ENCODE measurements around the gene NDUFA8. TPM values are rescaled to one million over a fixed set of nuclear protein-coding genes. Genes with fewer than 3 reads are reported as not detected.

NDUFA8 gene
- total RNA-seq, 1 donor from 2014 or later, result 32.4 TPM

DNA sequence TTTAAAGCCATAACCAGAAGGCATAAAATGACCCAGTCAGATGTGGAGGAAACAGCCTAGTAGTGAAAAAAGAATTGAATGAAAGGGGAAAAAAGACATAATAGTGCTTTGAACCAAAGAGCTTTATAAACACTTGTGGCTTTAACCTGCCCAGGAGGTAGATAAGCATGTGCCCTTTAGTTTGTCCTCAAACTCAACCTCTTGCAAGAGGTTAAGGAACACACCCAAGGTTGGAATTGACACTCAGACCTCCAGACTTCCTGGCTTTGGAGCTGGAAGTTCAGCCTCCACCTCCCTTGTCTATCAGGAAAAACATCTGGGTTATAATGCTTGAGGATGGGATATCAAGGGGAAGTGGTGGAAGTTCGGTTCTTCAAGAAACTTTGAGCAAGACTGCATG is 16.3 kb downstream of the NDUFA8 start:
- H3K4me3 ChIP-seq, result no peak overlapping the region

DNA sequence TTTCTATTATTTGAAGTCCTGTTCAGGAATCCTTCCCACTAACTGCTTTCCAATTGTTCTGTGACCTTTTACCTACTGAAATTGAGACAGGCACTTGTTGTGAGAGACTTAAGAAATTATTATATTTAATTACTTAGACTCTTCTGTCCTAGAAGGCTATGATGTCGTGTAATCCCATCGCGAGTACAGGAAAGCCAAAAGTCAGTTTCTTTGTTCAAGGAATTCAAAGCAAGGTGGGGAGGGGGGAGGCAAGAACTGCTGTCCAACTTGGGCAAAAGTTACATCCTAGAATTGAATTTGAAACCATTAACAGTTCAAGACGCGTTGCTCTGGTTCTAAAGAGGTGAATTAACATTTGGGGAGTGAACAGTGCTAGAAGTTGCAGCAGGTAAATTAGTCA is 17.9 kb downstream of the NDUFA8 start:
- Histone ChIP-seq H3K9me3 (no peaks in the 10 kb centered on the region), H3K4me3 (no peak overlapping the region), H3K27me3 (no peaks in the 10 kb centered on the region), H3K4me1 (no peaks in the 10 kb centered on the region), H3K27ac (no peak overlapping the region), H3K36me3 (peaks cover 0 to 36% of the 10 kb centered on the region in 2 donors)
- no peak for DNase-seq (ENCODE audit: extremely low spot score in 2 of 2)
- intact Hi-C loops (cut with DNase I), result no loop called here
- TF ChIP-seq, protein P1, sequence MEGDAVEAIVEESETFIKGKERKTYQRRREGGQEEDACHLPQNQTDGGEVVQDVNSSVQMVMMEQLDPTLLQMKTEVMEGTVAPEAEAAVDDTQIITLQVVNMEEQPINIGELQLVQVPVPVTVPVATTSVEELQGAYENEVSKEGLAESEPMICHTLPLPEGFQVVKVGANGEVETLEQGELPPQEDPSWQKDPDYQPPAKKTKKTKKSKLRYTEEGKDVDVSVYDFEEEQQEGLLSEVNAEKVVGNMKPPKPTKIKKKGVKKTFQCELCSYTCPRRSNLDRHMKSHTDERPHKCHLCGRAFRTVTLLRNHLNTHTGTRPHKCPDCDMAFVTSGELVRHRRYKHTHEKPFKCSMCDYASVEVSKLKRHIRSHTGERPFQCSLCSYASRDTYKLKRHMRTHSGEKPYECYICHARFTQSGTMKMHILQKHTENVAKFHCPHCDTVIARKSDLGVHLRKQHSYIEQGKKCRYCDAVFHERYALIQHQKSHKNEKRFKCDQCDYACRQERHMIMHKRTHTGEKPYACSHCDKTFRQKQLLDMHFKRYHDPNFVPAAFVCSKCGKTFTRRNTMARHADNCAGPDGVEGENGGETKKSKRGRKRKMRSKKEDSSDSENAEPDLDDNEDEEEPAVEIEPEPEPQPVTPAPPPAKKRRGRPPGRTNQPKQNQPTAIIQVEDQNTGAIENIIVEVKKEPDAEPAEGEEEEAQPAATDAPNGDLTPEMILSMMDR (IDR thresholded peaks at IDR 0.05), result no peak
- no peak for TF ChIP-seq POLR2AphosphoS5 (IDR thresholded peaks at IDR 0.05; ENCODE audit: insufficient read depth in 1 of 2, low read depth in 1 of 2)
- TF ChIP-seq POLR2A (IDR thresholded peaks at IDR 0.05), result no peak

More for the DNA sequence above, 16.3 kb downstream of the NDUFA8 start:
- H3K9me3 ChIP-seq, result no peaks in the 10 kb centered on the region
- TF ChIP-seq, protein P1 (IDR thresholded peaks at IDR 0.05), result no peak
- TF ChIP-seq POLR2A (IDR thresholded peaks at IDR 0.05), result no peak
- no peak for TF ChIP-seq POLR2AphosphoS5 (IDR thresholded peaks at IDR 0.05; ENCODE audit: insufficient read depth in 1 of 2, low read depth in 1 of 2)
- H3K36me3 ChIP-seq, result peaks cover 0 to 44% of the 10 kb centered on the region in 2 donors
- DNase-seq (ENCODE audit: extremely low spot score in 2 of 2), result no peak
- no peaks in the 10 kb centered on the region for H3K4me1 ChIP-seq
- no peaks in the 10 kb centered on the region for H3K27me3 ChIP-seq
- no peak overlapping the region for H3K27ac ChIP-seq
- intact Hi-C loops (cut with DNase I), result no loop called here

DNA sequence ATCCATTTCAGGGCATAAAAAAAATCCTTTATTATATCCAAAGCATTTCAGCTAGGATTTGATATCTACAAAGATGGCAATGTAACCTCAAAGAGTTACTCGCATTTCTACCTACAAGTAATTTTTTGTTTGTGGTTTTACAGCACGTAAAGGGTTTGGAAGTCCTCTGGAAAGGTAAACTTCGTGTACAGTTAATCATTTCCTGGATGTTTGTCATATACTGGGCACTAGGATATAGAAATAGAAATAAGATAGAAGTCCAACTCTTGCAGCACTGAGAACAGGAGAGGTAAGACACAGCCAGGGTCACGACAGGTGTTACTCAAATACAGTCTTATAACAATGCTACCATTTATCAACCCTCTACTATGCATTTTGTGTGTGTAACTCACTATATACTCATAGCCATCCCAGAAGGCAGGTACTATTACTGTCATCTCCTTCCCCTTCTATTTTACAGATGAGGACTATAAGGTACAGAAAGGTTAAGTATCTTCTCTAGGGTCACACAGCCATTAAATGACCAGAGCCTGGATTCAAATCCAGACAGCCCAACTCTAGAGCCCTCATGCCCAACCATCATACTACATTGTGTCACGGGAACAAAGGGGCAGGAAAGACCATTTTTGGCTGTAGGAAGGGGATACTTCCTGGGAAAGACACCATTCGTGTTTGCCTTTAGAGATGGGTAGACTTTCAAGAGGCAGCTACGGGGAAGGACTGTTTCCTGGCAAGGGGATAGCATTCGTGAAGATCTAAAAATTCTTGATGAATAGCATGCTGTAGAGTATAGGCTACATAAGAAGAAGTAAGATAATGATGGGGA is 19.0 kb downstream of the NDUFA8 start:
- DNase-seq (ENCODE audit: extremely low spot score in 2 of 2), result no peak
- Histone ChIP-seq H3K27ac (no peak overlapping the region), H3K27me3 (no peaks in the 10 kb centered on the region), H3K9me3 (no peaks in the 10 kb centered on the region), H3K36me3 (peaks cover 0 to 29% of the 10 kb centered on the region in 2 donors), H3K4me3 (no peak overlapping the region), H3K4me1 (no peaks in the 10 kb centered on the region)
- TF ChIP-seq POLR2AphosphoS5 (IDR thresholded peaks at IDR 0.05; ENCODE audit: insufficient read depth in 1 of 2, low read depth in 1 of 2) (no peak), POLR2A (IDR thresholded peaks at IDR 0.05) (no peak)
- TF ChIP-seq, protein P1 (IDR thresholded peaks at IDR 0.05), result no peak
- intact Hi-C loops (cut with DNase I), result no loop called here

DNA sequence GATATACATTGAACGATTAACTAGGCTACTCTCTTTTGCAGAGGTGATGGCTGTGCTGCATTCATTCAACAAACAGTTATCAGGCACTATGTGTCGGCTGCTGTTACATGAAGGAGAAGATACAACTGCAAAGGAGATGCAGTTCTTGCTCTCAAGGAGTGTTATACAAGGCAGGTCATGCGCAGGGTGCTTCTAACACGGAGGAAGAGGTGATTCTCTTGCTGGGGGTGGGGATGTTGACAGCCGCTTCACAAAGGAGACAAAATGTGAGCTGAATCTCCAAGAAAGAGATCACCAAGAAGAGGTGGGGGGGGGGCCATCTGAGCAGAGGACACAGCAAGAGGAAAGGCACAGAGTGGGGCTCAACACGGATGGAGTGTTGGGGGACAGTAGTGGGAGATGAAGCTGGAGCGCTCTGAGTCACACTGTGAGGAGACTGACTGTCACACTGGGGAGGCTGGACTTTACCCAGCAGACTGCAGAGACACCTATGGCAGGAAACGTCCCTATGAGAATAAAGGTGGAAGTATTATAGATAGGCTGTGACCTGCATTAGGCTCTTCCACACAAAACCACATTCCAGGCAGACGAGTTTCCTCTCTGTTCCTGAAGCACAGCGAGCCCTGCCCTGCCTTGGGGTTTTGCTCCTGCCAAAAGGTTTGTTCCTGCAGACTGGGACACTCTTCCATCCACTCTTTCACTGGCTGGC is 20.9 kb downstream of the NDUFA8 start:
- TF ChIP-seq, protein P1 (IDR thresholded peaks at IDR 0.05), result no peak
- TF ChIP-seq POLR2AphosphoS5 (IDR thresholded peaks at IDR 0.05; ENCODE audit: insufficient read depth in 1 of 2, low read depth in 1 of 2) (no peak), POLR2A (IDR thresholded peaks at IDR 0.05) (no peak)

DNA sequence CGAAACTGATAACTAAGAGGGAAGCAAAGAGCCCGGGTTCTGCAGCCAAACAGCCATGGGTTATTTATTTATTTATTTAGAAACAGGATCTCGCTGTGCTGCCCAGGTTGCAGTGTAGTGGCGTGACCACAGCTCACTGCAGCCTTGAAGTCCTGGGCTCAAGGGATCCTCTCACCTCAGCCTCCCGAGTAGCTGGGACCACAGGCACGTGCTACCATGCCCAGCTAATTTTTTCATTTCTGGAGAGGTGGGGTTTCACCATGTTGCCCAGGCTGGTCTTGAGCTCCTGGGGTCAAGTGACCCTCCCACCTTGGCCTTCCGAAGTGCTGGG is 24.1 kb downstream of the NDUFA8 start:
- Histone ChIP-seq H3K4me3 (no peak overlapping the region), H3K36me3 (no peaks in the 10 kb centered on the region), H3K9me3 (no peaks in the 10 kb centered on the region), H3K4me1 (no peaks in the 10 kb centered on the region), H3K27me3 (no peaks in the 10 kb centered on the region), H3K27ac (no peak overlapping the region)
- intact Hi-C loops (cut with DNase I), result no loop called here
- TF ChIP-seq POLR2AphosphoS5 (IDR thresholded peaks at IDR 0.05; ENCODE audit: insufficient read depth in 1 of 2, low read depth in 1 of 2) (no peak), POLR2A (IDR thresholded peaks at IDR 0.05) (no peak)
- TF ChIP-seq, protein P1 (IDR thresholded peaks at IDR 0.05), result no peak
- DNase-seq (ENCODE audit: extremely low spot score in 2 of 2), result no peak

More for the DNA sequence above, 20.9 kb downstream of the NDUFA8 start:
- Histone ChIP-seq H3K27me3 (no peaks in the 10 kb centered on the region), H3K4me1 (no peaks in the 10 kb centered on the region), H3K4me3 (no peak overlapping the region), H3K27ac (no peak overlapping the region), H3K36me3 (peaks cover 0 to 11% of the 10 kb centered on the region in 2 donors), H3K9me3 (no peaks in the 10 kb centered on the region)
- intact Hi-C loops (cut with DNase I), result no loop called here
- DNase-seq (ENCODE audit: extremely low spot score in 2 of 2), result no peak

Measured in vagina (tissue), 2 donors.